A549 (cell line): Measurements from ENCODE around the gene LUZP2.

ENCODE experiments used
- CEBPB ChIP-seq, 2 experiments: fragments of >200 bp in 1 of 2; sonication (Bioruptor Twin) in 1 of 2; formaldehyde crosslinking in 1 of 2; IDR thresholded peaks; 2 replicates each; pipeline ENCODE4 v1.6.1; 2012 to 2016
- CHD4 ChIP-seq: fragments of 200-600 bp; sonication (generic); IDR thresholded peaks from 2 replicates; pipeline ENCODE4 v1.6.1; 2016; ENCODE audit warnings: antibody characterized with exemption, mild to moderate bottlenecking, borderline replicate concordance
- EP300 ChIP-seq, 2 experiments: fragments of >200 bp; sonication (Bioruptor Twin); formaldehyde crosslinking; IDR thresholded peaks; 2 replicates in 1 of 2; 3 replicates in 1 of 2; pipeline ENCODE4 v1.6.1; 2016 to 2017
- MAX ChIP-seq: IDR thresholded peaks from 2 replicates; pipeline ENCODE4 v1.6.1; 2012
- MAZ ChIP-seq: fragments of 150-350 bp; IDR thresholded peaks from 2 replicates; pipeline ENCODE4 v1.6.1; 2014; ENCODE audit warnings: antibody characterized with exemption, low read depth, low read length, borderline replicate concordance
- POLR2A ChIP-seq: IDR thresholded peaks from 2 replicates; pipeline ENCODE4 v1.6.1; 2012; ENCODE audit warnings: mild to moderate bottlenecking, low read length
- RNF2 ChIP-seq: fragments of 200-600 bp; sonication (generic); IDR thresholded peaks from 2 replicates; pipeline ENCODE4 v1.6.1; 2016; ENCODE audit warnings: low read depth, mild to moderate bottlenecking, antibody characterized with exemption, moderate library complexity, borderline replicate concordance
- ZSCAN20 ChIP-seq: fragments of 250-450 bp; sonication (Bioruptor Pico); IDR thresholded peaks from 2 replicates; pipeline ENCODE4 v1.8.0; 2022; ENCODE audit warnings: mild to moderate bottlenecking, moderate library complexity
- TF ChIP-seq, protein P1 (sequence below): IDR thresholded peaks from 2 replicates; pipeline ENCODE4 v1.6.1; 2012
- TF ChIP-seq, protein P2 (sequence below): fragments of >200 bp; sonication (Bioruptor Twin); formaldehyde crosslinking; IDR thresholded peaks from 3 replicates; pipeline ENCODE4 v1.5.1; 2016
- TF ChIP-seq, protein P3 (sequence below): IDR thresholded peaks from 2 replicates; pipeline ENCODE4 v1.6.1; 2012; ENCODE audit warnings: low read depth, borderline replicate concordance

DNA sequence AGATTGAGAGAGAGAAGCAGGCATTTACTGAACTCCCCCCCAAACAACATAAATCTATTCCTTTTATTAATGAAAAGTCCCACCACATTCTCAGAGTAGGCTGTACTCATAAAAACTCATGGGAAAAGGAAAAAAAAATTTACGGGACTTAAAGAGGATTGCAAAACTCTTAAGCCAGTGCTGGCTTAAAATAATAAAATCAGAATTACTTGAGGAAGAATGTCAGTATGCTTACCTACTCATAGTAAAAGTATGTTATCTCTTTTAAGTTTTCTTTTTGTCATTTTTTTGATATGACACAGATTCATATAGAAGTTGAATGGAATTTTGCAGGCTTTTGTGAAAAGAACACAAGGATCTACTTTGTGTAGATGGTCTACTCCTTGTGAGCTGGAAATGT lies 126.3 kb downstream of the LUZP2 start:
- TF ChIP-seq, protein P1, sequence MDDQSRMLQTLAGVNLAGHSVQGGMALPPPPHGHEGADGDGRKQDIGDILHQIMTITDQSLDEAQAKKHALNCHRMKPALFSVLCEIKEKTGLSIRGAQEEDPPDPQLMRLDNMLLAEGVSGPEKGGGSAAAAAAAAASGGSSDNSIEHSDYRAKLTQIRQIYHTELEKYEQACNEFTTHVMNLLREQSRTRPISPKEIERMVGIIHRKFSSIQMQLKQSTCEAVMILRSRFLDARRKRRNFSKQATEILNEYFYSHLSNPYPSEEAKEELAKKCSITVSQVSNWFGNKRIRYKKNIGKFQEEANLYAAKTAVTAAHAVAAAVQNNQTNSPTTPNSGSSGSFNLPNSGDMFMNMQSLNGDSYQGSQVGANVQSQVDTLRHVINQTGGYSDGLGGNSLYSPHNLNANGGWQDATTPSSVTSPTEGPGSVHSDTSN = no peak
- TF ChIP-seq ZSCAN20 (no peak), EP300 (IDR thresholded peaks at IDR 0.05) (no peak), CEBPB (IDR thresholded peaks at IDR 0.05) (no peak), RNF2 (no peak), MAX (no peak), MAZ (no peak), POLR2A (no peak), CHD4 (no peak)
- TF ChIP-seq, protein P2, sequence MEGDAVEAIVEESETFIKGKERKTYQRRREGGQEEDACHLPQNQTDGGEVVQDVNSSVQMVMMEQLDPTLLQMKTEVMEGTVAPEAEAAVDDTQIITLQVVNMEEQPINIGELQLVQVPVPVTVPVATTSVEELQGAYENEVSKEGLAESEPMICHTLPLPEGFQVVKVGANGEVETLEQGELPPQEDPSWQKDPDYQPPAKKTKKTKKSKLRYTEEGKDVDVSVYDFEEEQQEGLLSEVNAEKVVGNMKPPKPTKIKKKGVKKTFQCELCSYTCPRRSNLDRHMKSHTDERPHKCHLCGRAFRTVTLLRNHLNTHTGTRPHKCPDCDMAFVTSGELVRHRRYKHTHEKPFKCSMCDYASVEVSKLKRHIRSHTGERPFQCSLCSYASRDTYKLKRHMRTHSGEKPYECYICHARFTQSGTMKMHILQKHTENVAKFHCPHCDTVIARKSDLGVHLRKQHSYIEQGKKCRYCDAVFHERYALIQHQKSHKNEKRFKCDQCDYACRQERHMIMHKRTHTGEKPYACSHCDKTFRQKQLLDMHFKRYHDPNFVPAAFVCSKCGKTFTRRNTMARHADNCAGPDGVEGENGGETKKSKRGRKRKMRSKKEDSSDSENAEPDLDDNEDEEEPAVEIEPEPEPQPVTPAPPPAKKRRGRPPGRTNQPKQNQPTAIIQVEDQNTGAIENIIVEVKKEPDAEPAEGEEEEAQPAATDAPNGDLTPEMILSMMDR = no peak
- TF ChIP-seq, protein P3, sequence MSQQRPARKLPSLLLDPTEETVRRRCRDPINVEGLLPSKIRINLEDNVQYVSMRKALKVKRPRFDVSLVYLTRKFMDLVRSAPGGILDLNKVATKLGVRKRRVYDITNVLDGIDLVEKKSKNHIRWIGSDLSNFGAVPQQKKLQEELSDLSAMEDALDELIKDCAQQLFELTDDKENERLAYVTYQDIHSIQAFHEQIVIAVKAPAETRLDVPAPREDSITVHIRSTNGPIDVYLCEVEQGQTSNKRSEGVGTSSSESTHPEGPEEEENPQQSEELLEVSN = no peak
